HepG2 (cell line): ENCODE data around the gene ALOX15.

ENCODE experiments used
- CBX5 ChIP-seq: sonication (generic); formaldehyde crosslinking; IDR thresholded peaks from 2 replicates; pipeline ENCODE4 v1.4.0; 2020; ENCODE audit warnings: missing genetic modification reagents, borderline replicate concordance
- ELF4 ChIP-seq: sonication (generic); formaldehyde crosslinking; IDR thresholded peaks from 2 replicates; pipeline ENCODE4 v1.5.0; 2020; ENCODE audit warnings: missing genetic modification reagents, mild to moderate bottlenecking, moderate library complexity, borderline replicate concordance
- MED1 ChIP-seq: sonication (generic); formaldehyde crosslinking; IDR thresholded peaks from 2 replicates; pipeline ENCODE4 v1.4.0; 2020; ENCODE audit warnings: missing genetic modification reagents
- NR3C1 ChIP-seq: sonication (generic); formaldehyde crosslinking; IDR thresholded peaks from 2 replicates; pipeline ENCODE4 v1.4.0; 2020; ENCODE audit warnings: missing genetic modification reagents
- RARA ChIP-seq: IDR thresholded peaks from 2 replicates; pipeline ENCODE4 v1.6.1; 2016; ENCODE audit warnings: missing genetic modification reagents, missing compliant biosample characterization
- RARG ChIP-seq: sonication (generic); formaldehyde crosslinking; IDR thresholded peaks from 2 replicates; pipeline ENCODE4 v1.4.0; 2020; ENCODE audit warnings: low read depth, mild to moderate bottlenecking, missing genetic modification reagents
- SIN3B ChIP-seq: fragments of 150-350 bp; IDR thresholded peaks from 2 replicates; pipeline ENCODE4 v1.6.1; 2014; ENCODE audit warnings: low read length
- ZFP36L1 ChIP-seq: sonication (generic); formaldehyde crosslinking; IDR thresholded peaks from 2 replicates; pipeline ENCODE4 v1.8.0; 2022; ENCODE audit warnings: mild to moderate bottlenecking, missing genetic modification reagents, moderate library complexity
- ZFP91 ChIP-seq: sonication (generic); formaldehyde crosslinking; IDR thresholded peaks from 2 replicates; pipeline ENCODE4 v1.9.0; 2022; ENCODE audit warnings: missing genetic modification reagents, mild to moderate bottlenecking, borderline replicate concordance
- ZNF660 ChIP-seq: sonication (generic); formaldehyde crosslinking; IDR thresholded peaks from 2 replicates; pipeline ENCODE4 v1.5.1; 2020; ENCODE audit warnings: mild to moderate bottlenecking, low read depth, missing genetic modification reagents, borderline replicate concordance
- ZSCAN22 ChIP-seq: sonication (generic); formaldehyde crosslinking; IDR thresholded peaks from 2 replicates; pipeline ENCODE4 v1.4.0; 2020; ENCODE audit warnings: mild to moderate bottlenecking, missing genetic modification reagents
- TF ChIP-seq, protein P1 (sequence below): sonication (generic); formaldehyde crosslinking; IDR thresholded peaks from 2 replicates; pipeline ENCODE4 v1.4.0; 2020; ENCODE audit warnings: missing genetic modification reagents

DNA sequence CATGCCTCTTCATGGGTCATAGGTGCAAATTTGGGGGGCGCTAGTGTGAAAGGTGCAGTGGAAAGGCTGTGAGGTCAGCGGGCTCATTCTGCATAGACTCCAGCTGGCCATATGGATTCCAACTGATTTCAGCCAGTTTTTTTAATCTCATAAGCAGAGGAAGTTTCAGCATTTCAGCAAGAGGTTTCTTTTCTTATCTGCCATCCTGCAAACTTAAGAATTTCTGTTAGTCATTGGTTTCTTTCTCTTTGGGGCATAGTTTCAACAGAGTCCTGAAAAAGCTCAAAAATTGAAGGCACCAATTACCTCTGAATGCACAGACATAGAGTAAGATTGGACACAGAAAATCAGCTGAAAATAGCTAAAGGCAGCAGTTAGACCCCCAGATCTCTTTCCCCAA is 16.2 kb upstream of the ALOX15 start:
- no peak for TF ChIP-seq CBX5
- TF ChIP-seq RARG (CRISPR knock-in tag): no peak
- TF ChIP-seq MED1 (CRISPR knock-in tag): no peak
- no peak for TF ChIP-seq ZNF660 (CRISPR knock-in tag)
- TF ChIP-seq, protein P1, sequence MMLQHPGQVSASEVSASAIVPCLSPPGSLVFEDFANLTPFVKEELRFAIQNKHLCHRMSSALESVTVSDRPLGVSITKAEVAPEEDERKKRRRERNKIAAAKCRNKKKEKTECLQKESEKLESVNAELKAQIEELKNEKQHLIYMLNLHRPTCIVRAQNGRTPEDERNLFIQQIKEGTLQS (CRISPR knock-in tag): no peak
- no peak for TF ChIP-seq ZSCAN22 (CRISPR knock-in tag)
- TF ChIP-seq NR3C1 (CRISPR knock-in tag): no peak
- no peak for TF ChIP-seq ZFP91 (CRISPR knock-in tag)
- no peak for TF ChIP-seq SIN3B
- no peak for TF ChIP-seq ELF4 (CRISPR knock-in tag)
- no peak for TF ChIP-seq RARA
- no peak for TF ChIP-seq ZFP36L1
